ENCODE results near the gene PAF1.

GRCh38 chr19:39362682-39363657 lies 27.9 kb downstream of the PAF1 start:
- TF ChIP-seq, protein P1, sequence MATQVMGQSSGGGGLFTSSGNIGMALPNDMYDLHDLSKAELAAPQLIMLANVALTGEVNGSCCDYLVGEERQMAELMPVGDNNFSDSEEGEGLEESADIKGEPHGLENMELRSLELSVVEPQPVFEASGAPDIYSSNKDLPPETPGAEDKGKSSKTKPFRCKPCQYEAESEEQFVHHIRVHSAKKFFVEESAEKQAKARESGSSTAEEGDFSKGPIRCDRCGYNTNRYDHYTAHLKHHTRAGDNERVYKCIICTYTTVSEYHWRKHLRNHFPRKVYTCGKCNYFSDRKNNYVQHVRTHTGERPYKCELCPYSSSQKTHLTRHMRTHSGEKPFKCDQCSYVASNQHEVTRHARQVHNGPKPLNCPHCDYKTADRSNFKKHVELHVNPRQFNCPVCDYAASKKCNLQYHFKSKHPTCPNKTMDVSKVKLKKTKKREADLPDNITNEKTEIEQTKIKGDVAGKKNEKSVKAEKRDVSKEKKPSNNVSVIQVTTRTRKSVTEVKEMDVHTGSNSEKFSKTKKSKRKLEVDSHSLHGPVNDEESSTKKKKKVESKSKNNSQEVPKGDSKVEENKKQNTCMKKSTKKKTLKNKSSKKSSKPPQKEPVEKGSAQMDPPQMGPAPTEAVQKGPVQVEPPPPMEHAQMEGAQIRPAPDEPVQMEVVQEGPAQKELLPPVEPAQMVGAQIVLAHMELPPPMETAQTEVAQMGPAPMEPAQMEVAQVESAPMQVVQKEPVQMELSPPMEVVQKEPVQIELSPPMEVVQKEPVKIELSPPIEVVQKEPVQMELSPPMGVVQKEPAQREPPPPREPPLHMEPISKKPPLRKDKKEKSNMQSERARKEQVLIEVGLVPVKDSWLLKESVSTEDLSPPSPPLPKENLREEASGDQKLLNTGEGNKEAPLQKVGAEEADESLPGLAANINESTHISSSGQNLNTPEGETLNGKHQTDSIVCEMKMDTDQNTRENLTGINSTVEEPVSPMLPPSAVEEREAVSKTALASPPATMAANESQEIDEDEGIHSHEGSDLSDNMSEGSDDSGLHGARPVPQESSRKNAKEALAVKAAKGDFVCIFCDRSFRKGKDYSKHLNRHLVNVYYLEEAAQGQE (IDR thresholded peaks at IDR 0.05; ENCODE audit: low read depth): no peak
- TF ChIP-seq EP300 (IDR thresholded peaks at IDR 0.05; ENCODE audit: borderline replicate concordance) (no peak), RAD21 (IDR thresholded peaks at IDR 0.05; ENCODE audit: low read depth) (no peak), CREB1 (IDR thresholded peaks at IDR 0.05; ENCODE audit: low read depth) (no peak), CEBPB (IDR thresholded peaks at IDR 0.05) (no peak), TEAD4 (IDR thresholded peaks at IDR 0.05) (no peak), MAX (IDR thresholded peaks at IDR 0.05) (no peak), YY1 (IDR thresholded peaks at IDR 0.05; ENCODE audit: low read depth) (no peak), TCF12 (IDR thresholded peaks at IDR 0.05; ENCODE audit: low read depth) (no peak), TAF1 (IDR thresholded peaks at IDR 0.05; ENCODE audit: low read depth) (no peak)

Data from Ishikawa (cell line).